ENCODE results near the gene DOCK4. TPM values are rescaled to one million over a fixed set of nuclear protein-coding genes. Genes with fewer than 3 reads are reported as not detected.

DOCK4 gene
- total and polyA plus RNA-seq, 3 donors from 2014 or later, result 5.4 to 17.1 (median 12.4) TPM

DNA sequence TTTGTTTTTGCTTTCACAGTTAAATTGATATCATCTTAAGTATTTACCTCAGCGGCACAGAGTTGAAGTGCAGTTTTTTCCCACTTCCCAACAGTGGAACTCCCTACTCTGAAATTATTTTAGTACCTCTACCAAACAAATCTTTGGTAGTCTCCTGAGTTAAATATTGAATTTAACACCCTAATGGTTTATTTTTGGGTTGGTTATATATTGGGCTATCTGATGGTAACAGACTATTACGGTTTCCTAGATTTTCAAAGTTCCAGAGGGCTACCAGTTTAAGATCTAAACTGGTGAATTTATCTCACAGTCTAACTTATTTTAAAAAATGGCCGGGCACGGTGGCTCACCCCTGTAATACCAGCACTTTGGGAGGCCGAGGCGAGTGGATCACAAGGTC lies 1.6 kb upstream of the DOCK4 start:
- H3K4me3 ChIP-seq, result no peak overlapping the region
- H3K36me3 ChIP-seq (ENCODE audit: low read depth, missing control alignments), result no peaks in the 10 kb centered on the region
- TF ChIP-seq POLR2A (IDR thresholded peaks at IDR 0.05), result no peak
- TF ChIP-seq, protein P1, sequence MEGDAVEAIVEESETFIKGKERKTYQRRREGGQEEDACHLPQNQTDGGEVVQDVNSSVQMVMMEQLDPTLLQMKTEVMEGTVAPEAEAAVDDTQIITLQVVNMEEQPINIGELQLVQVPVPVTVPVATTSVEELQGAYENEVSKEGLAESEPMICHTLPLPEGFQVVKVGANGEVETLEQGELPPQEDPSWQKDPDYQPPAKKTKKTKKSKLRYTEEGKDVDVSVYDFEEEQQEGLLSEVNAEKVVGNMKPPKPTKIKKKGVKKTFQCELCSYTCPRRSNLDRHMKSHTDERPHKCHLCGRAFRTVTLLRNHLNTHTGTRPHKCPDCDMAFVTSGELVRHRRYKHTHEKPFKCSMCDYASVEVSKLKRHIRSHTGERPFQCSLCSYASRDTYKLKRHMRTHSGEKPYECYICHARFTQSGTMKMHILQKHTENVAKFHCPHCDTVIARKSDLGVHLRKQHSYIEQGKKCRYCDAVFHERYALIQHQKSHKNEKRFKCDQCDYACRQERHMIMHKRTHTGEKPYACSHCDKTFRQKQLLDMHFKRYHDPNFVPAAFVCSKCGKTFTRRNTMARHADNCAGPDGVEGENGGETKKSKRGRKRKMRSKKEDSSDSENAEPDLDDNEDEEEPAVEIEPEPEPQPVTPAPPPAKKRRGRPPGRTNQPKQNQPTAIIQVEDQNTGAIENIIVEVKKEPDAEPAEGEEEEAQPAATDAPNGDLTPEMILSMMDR (IDR thresholded peaks at IDR 0.05), result no peak
- intact Hi-C loops (cut with DNase I; ENCODE audit: low total_unique reads), result no loop called here
- WGBS, 2 donors, result 76 to 79% methylated on average over 6 of the region's 6 CpGs
- no peak overlapping the region for H3K27ac ChIP-seq
- peaks cover 11% of the 10 kb centered on the region for H3K4me1 ChIP-seq
- DNase-seq, result no peak
- H3K27me3 ChIP-seq, result no peaks in the 10 kb centered on the region
- no peaks in the 10 kb centered on the region for H3K9me3 ChIP-seq

DNA sequence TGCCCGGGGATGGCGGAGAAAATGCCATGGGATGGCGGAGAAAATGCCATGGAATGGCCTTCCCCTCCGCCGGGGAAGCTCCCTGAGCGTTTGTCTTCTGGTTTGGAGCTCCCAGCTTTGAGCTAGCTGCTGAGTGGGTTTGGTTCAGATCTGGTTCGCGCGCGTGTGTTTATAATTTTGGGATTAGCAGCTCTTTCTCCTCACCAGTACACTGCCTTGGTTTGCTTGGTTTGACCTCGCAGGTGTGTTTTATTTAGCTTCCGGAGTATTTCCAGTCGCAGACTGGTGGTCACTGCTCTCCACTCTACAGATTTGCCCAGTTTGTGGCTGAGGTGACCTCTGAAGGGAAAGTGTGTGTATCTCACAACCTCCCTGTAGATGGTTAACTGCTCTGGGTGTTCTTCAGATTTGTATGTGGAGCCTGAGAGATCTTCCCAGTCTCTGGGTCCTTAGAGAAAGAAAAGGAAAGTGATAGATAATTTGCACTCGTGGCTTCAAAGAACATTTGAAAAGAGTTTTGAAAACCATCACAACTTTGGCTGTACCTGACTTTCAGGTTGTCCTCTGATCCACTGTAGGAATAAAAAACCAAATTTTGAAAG lies 893 bp upstream of the DOCK4 start:
- Histone ChIP-seq H3K36me3 (ENCODE audit: low read depth, missing control alignments) (no peaks in the 10 kb centered on the region), H3K27me3 (no peaks in the 10 kb centered on the region), H3K4me3 (peak overlapping the region; percentile 80 to 91), H3K4me1 (peaks cover 7% of the 10 kb centered on the region), H3K27ac (peak overlapping the region; percentile 70 to 84), H3K9me3 (no peaks in the 10 kb centered on the region)
- TF ChIP-seq, protein P1 (IDR thresholded peaks at IDR 0.05), result no peak
- TF ChIP-seq POLR2A (IDR thresholded peaks at IDR 0.05), result no peak
- intact Hi-C loops (cut with DNase I; ENCODE audit: low total_unique reads), result no loop called here
- WGBS, 2 donors, result 0 to 1% methylated on average over 10 to 14 of the region's 14 CpGs
- DNase-seq, result peak; percentile 26

DNA sequence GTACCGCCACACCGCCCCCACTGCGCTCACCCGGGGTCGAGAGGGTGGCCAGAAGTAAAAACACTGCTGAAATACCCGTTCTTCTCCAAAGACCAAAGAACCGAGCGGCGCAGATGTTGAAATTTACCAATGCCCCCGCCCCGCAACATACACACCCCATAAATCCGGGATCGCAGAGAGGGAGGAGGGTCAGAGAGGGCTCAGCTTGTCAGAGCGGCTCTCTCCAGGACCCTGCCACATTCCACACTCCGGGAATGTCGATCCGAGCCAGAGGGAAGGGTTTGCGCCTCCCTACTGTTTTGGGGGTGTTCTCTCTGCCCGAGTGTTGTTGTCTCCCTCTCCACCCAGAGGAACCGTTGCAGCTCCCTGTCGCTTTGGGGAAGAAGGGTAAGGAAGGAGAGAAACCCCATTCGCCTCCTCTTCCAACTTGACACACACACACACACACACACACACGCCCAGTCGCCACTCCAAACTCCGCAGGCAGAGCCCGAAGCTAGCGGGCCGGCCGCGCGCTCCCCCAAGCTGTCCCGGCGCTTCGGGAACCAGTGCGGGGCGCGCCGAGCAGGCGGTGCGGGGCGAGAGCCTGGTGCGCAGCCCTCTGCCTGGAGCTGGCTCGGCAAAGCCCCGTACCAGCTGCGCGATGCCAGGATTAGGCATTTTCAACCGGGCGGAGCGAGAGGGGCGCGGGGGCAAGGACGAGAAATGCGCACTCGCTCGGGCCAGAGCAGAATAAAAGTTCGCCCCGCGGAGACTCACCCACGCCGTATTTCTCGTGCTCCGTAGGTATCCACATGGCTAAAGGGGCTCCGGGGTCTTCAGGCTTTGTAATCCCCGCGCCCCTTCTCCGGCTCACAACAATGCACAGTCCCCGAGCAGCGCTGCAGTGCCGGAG lies 609 bp downstream of the DOCK4 start:
- intact Hi-C loops (cut with DNase I; ENCODE audit: low total_unique reads), result no loop called here
- 1% methylated on average over 22 to 66 of the region's 69 CpGs for WGBS, 2 donors
- no peaks in the 10 kb centered on the region for H3K27me3 ChIP-seq

DNA sequence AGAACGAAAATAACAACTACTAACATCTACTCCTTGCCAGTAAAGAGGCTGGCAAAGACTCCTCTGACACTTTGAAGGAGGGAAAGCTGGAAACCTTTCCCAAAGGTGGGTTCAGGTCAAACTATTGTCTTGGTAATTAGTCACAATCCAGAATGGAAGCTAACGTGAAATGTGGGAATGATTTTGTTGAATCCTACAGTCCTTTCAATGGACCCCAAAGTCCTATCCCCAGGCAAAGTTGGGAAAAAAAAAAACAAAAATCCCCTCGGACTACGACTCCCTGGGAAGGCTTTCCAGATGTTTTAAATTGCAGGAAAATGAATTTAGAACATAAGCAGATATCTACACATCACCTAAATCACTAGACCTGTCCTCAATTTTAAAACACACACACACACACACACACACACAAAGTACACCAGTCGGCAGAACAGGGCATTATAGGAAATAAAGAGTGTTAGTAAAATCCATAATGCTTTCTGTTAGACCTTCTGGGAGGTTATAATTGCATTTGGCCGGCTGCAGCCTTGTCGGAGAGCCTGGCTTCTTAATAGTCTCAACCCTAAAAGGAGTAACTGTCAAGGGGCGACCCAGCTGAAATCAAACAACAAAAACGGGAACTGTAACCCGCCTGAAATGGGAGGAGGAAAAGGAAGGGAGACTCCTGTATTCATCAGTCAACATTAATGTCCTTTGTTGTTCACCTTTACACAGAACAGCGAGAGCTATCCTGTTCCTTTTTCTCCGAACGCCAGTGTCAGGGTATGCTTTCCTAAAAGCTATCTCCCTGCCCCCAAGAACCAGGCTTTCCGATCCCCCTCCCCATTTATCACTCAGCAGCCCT lies 1.5 kb downstream of the DOCK4 start:
- WGBS, 2 donors, result 1 to 3% methylated on average over 14 of the region's 14 CpGs

More for the DNA sequence above, 609 bp downstream of the DOCK4 start:
- DNase-seq, result peak; percentile 54
- H3K4me1 ChIP-seq, result peaks cover 7% of the 10 kb centered on the region
- TF ChIP-seq, protein P1 (IDR thresholded peaks at IDR 0.05), result no peak
- H3K27ac ChIP-seq, result peak overlapping the region; percentile 82 to 84
- H3K4me3 ChIP-seq, result peak overlapping the region; percentile 80 to 91
- no peaks in the 10 kb centered on the region for H3K9me3 ChIP-seq
- no peaks in the 10 kb centered on the region for H3K36me3 ChIP-seq (ENCODE audit: low read depth, missing control alignments)

More for the DNA sequence above, 1.5 kb downstream of the DOCK4 start:
- Histone ChIP-seq H3K9me3 (no peaks in the 10 kb centered on the region), H3K4me1 (peaks cover 7% of the 10 kb centered on the region), H3K27ac (peak overlapping the region; percentile 82 to 84), H3K27me3 (no peaks in the 10 kb centered on the region), H3K36me3 (ENCODE audit: low read depth, missing control alignments) (no peaks in the 10 kb centered on the region), H3K4me3 (peak overlapping the region; percentile 80 to 91)
- DNase-seq, result no peak
- TF ChIP-seq, protein P1 (IDR thresholded peaks at IDR 0.05), result no peak
- TF ChIP-seq POLR2A (IDR thresholded peaks at IDR 0.05), result no peak
- intact Hi-C loops (cut with DNase I; ENCODE audit: low total_unique reads), result no loop called here

Measured in testis (tissue), 3 donors.